Liver (tissue), 9 donors: ENCODE measurements around the gene TACC2. TPM values are rescaled to one million over a fixed set of nuclear protein-coding genes. Genes with fewer than 3 reads are reported as not detected.

Source experiments
- DNase-seq: peaks from one replicate; pipeline ENCODE4 v3.0.0-alpha.2; 2017; ENCODE audit warnings: low spot score
- H3K27ac ChIP-seq, 2 donors: one replicate each; pipeline ENCODE4 v1.7.0; 2013; ENCODE audit warnings: inconsistent platforms in 2 of 2, low read length in 2 of 2, control low read depth in 1 of 2, low read depth in 1 of 2, mild to moderate bottlenecking in 1 of 2
- H3K27me3 ChIP-seq, 4 donors: one replicate each; pipeline versions ENCODE4 v1.6.1 to v1.7.0; 2013; ENCODE audit warnings: low read length in 3 of 4, inconsistent platforms in 1 of 4, mild to moderate bottlenecking in 1 of 4, moderate library complexity in 1 of 4; ENCODE audit not compliant: control insufficient read depth in 4 of 4, insufficient read depth in 4 of 4
- H3K36me3 ChIP-seq, 4 donors: one replicate each; pipeline versions ENCODE4 v1.6.1 to v1.7.0; 2013; ENCODE audit warnings: low read length in 3 of 4, mild to moderate bottlenecking in 3 of 4, low read depth in 1 of 4, moderate library complexity in 1 of 4; ENCODE audit not compliant: control insufficient read depth in 4 of 4, insufficient read depth in 3 of 4
- H3K4me1 ChIP-seq, 4 donors: one replicate each; pipeline versions ENCODE4 v1.6.1 to v1.7.0; 2013; ENCODE audit warnings: low read length in 3 of 4, mild to moderate bottlenecking in 3 of 4, moderate library complexity in 1 of 4; ENCODE audit not compliant: control insufficient read depth in 4 of 4, insufficient read depth in 4 of 4
- H3K4me3 ChIP-seq, 3 donors: one replicate each; pipeline versions ENCODE4 v1.6.1 to v1.7.0; 2013; ENCODE audit warnings: low read length in 3 of 3, control low read depth in 1 of 3, low read depth in 1 of 3, mild to moderate bottlenecking in 1 of 3
- H3K9ac ChIP-seq, 2 donors: one replicate each; pipeline ENCODE4 v1.7.0; 2013; ENCODE audit warnings: low read length in 2 of 2, mild to moderate bottlenecking in 2 of 2, moderate library complexity in 2 of 2, control low read depth in 1 of 2, low read depth in 1 of 2
- H3K9me3 ChIP-seq, 4 donors: one replicate each; pipeline versions ENCODE4 v1.6.1 to v1.7.0; 2013; ENCODE audit warnings: low read length in 3 of 4; ENCODE audit not compliant: control insufficient read depth in 4 of 4
- ATF3 ChIP-seq: IDR thresholded peaks from 2 replicates; pipeline ENCODE4 v1.6.1; 2016; ENCODE audit warnings: antibody characterized with exemption
- CTCF ChIP-seq: fragments of 150-350 bp; IDR thresholded peaks from 2 replicates; pipeline ENCODE4 v1.5.1; 2017; ENCODE audit warnings: improper control_type of control experiment, low read depth, low read length; ENCODE audit not compliant: missing input control
- EGR1 ChIP-seq, 2 donors: IDR thresholded peaks; 2 replicates each; pipeline ENCODE4 v1.6.1; 2016 to 2018; ENCODE audit warnings: antibody characterized with exemption in 2 of 2, low read depth in 2 of 2
- FOXA1 ChIP-seq: IDR thresholded peaks from 2 replicates; pipeline ENCODE4 v1.6.1; 2016; ENCODE audit warnings: antibody characterized with exemption
- FOXA2 ChIP-seq: IDR thresholded peaks from 2 replicates; pipeline ENCODE4 v1.6.1; 2016; ENCODE audit warnings: antibody characterized with exemption
- GABPA ChIP-seq, 2 donors: IDR thresholded peaks in 1 of 2; conservative IDR thresholded peaks in 1 of 2; 2 replicates each; pipeline ENCODE4 v1.6.1; 2016; ENCODE audit warnings: antibody characterized with exemption in 2 of 2, mild to moderate bottlenecking in 1 of 2, moderate library complexity in 1 of 2
- HNF4A ChIP-seq, 2 donors: conservative IDR thresholded peaks; 2 replicates each; pipeline ENCODE4 v1.6.1; 2016; ENCODE audit warnings: antibody characterized with exemption in 2 of 2, mild to moderate bottlenecking in 2 of 2
- HNF4G ChIP-seq: IDR thresholded peaks from 2 replicates; pipeline ENCODE4 v1.6.1; 2016; ENCODE audit warnings: antibody characterized with exemption
- JUND ChIP-seq, 2 donors: IDR thresholded peaks; 2 replicates each; pipeline ENCODE4 v1.6.1; 2016; ENCODE audit warnings: antibody characterized with exemption in 2 of 2
- MAX ChIP-seq: IDR thresholded peaks from 2 replicates; pipeline ENCODE4 v1.6.1; 2016; ENCODE audit warnings: antibody characterized with exemption
- NR2F2 ChIP-seq: IDR thresholded peaks from 2 replicates; pipeline ENCODE4 v1.6.1; 2016; ENCODE audit warnings: antibody characterized with exemption
- RAD21 ChIP-seq, 2 donors: IDR thresholded peaks; 2 replicates each; pipeline ENCODE4 v1.6.1; 2016; ENCODE audit warnings: antibody characterized with exemption in 2 of 2, mild to moderate bottlenecking in 2 of 2
- RXRA ChIP-seq, 2 donors: IDR thresholded peaks; 2 replicates each; pipeline ENCODE4 v1.6.1; 2017 to 2018; ENCODE audit warnings: antibody characterized with exemption in 2 of 2, mild to moderate bottlenecking in 1 of 2
- SP1 ChIP-seq: IDR thresholded peaks from 2 replicates; pipeline ENCODE4 v1.6.1; 2018; ENCODE audit warnings: antibody characterized with exemption, mild to moderate bottlenecking
- YY1 ChIP-seq: IDR thresholded peaks from 2 replicates; pipeline ENCODE4 v1.6.1; 2016; ENCODE audit warnings: antibody characterized with exemption, mild to moderate bottlenecking
- ZBTB33 ChIP-seq: IDR thresholded peaks from 2 replicates; pipeline ENCODE4 v1.6.1; 2016; ENCODE audit warnings: antibody characterized with exemption
- WGBS: extraction: QIAGEN DNeasy Blood & Tissue Kit; methylation state at CpG from one replicate; pipeline ENCODE4 v1.1.7; 2013; 5-methylcytosine and 5-hydroxymethylcytosine counted together
- polyA plus RNA-seq, 2 donors: library from polyadenylated mRNA; stranded (reverse) in 1 of 2; unstranded in 1 of 2; fragments of 200-250 nt in 1 of 2; fragments of >200 nt in 1 of 2; fragmentation: Nextera tagmentation in 1 of 2; extraction: Ambion mirVana in 1 of 2; gene quantifications; one replicate each; pipeline versions ENCODE4 v1.2.1 to v1.2.3, GENCODE V29; 2013 to 2015
- total RNA-seq, 2 donors: library from RNA; depleted of rRNA; stranded (reverse); fragments of >200 nt; gene quantifications; one replicate each; pipeline ENCODE4 v1.2.3, GENCODE V29; 2014
- donor health status: healthy.
- donor health status: healthy.
- donor health status: healthy.
- donor health status: healthy.
- donor health status: healthy.

Gene TACC2
- total and polyA plus RNA-seq, 4 donors, result 1.5 to 9.1 (median 7.8) TPM

GRCh38 chr10:122233857-122234348 is 244.9 kb downstream of the TACC2 start (continued):
- TF ChIP-seq CTCF (no peak), RAD21 (IDR thresholded peaks at IDR 0.05) (no peak), ATF3 (no peak), EGR1 (IDR thresholded peaks at IDR 0.05; ENCODE audit: low read depth in 2 of 2) (no peak), HNF4G (no peak), RXRA (IDR thresholded peaks at IDR 0.05) (no peak), NR2F2 (no peak), YY1 (no peak)

- WGBS, result 91% methylated on average over 2 of the region's 2 CpGs
- no peak overlapping the region for H3K27ac ChIP-seq
- H3K9me3 ChIP-seq, result no peaks in the 10 kb centered on the region
- peaks cover 0 to 25% (median 10%) of the 10 kb centered on the region in 4 donors for H3K36me3 ChIP-seq
- no peak for DNase-seq
- TF ChIP-seq MAX (no peak), GABPA (IDR thresholded peaks at IDR 0.05 in 1 of 2, conservative IDR thresholded peaks at IDR 0.05 in 1 of 2) (no peak), CTCF (no peak), SP1 (no peak), FOXA1 (no peak), HNF4A (conservative IDR thresholded peaks at IDR 0.05) (no peak), HNF4G (no peak), RXRA (IDR thresholded peaks at IDR 0.05) (no peak), NR2F2 (no peak), FOXA2 (no peak), ZBTB33 (no peak), EGR1 (IDR thresholded peaks at IDR 0.05; ENCODE audit: low read depth in 2 of 2) (no peak), RAD21 (IDR thresholded peaks at IDR 0.05) (no peak), YY1 (no peak), JUND (IDR thresholded peaks at IDR 0.05) (no peak), ATF3 (no peak)
- H3K9ac ChIP-seq, result no peak overlapping the region
- H3K27me3 ChIP-seq, result no peaks in the 10 kb centered on the region
- no peak overlapping the region for H3K4me3 ChIP-seq
- H3K4me1 ChIP-seq, result no peaks in the 10 kb centered on the region
Measured at GRCh38 chr10:122234416-122234815, 245.5 kb downstream of the TACC2 start.
